ENCODE results near the gene TRIM46. TPM values are rescaled to one million over a fixed set of nuclear protein-coding genes. Genes with fewer than 3 reads are reported as not detected.
A peak's percentile ranks its signal among the peaks of the same experiment; 100 is the strongest.

TRIM46 gene
- total RNA-seq, 1 donor from 2014 or later, result 8.1 TPM

- Mint-ChIP-seq H3K36me3 (peaks cover 9% of the 10 kb centered on the region), H3K9me3 (no peaks in the 10 kb centered on the region), H3K4me1 (ENCODE audit: unreplicated experiment) (peaks cover 11% of the 10 kb centered on the region), H3K27ac (no peak overlapping the region), H3K27me3 (no peaks in the 10 kb centered on the region), H3K4me3 (no peak overlapping the region)
- DNase-seq (ENCODE audit: extremely low spot score, unreplicated experiment), result no peak
- TF ChIP-seq CTCF (conservative IDR thresholded peaks at IDR 0.05), result no peak
These were observed 29.3 kb downstream of the TRIM46 start for GRCh38 chr1:155202731-155203515.

GRCh38 chr1:155205035-155205434 lies 31.4 kb downstream of the TRIM46 start:
- Mint-ChIP-seq H3K4me3 (no peak overlapping the region), H3K27me3 (no peaks in the 10 kb centered on the region), H3K27ac (no peak overlapping the region), H3K9me3 (no peaks in the 10 kb centered on the region), H3K36me3 (peaks cover 2% of the 10 kb centered on the region), H3K4me1 (ENCODE audit: unreplicated experiment) (peaks cover 17% of the 10 kb centered on the region)
- DNase-seq (ENCODE audit: extremely low spot score, unreplicated experiment), result no peak
- no peak for TF ChIP-seq CTCF (conservative IDR thresholded peaks at IDR 0.05)

GRCh38 chr1:155205969-155206593 lies 32.4 kb downstream of the TRIM46 start:
- no peak overlapping the region for H3K4me3 Mint-ChIP-seq
- TF ChIP-seq CTCF (conservative IDR thresholded peaks at IDR 0.05), result no peak
- H3K36me3 Mint-ChIP-seq, result no peaks in the 10 kb centered on the region
- no peaks in the 10 kb centered on the region for H3K27me3 Mint-ChIP-seq
- H3K4me1 Mint-ChIP-seq (ENCODE audit: unreplicated experiment), result peaks cover 17% of the 10 kb centered on the region
- DNase-seq (ENCODE audit: extremely low spot score, unreplicated experiment), result no peak
- no peak overlapping the region for H3K27ac Mint-ChIP-seq
- no peaks in the 10 kb centered on the region for H3K9me3 Mint-ChIP-seq

GRCh38 chr1:155206891-155207805 lies 33.5 kb downstream of the TRIM46 start:
- no peaks in the 10 kb centered on the region for H3K9me3 Mint-ChIP-seq
- TF ChIP-seq CTCF (conservative IDR thresholded peaks at IDR 0.05), result peak; percentile 90

GRCh38 chr1:155207806-155208540 lies 34.3 kb downstream of the TRIM46 start, which contains the start of gene THBS3:
THBS3 (minus strand) TSS chr1:155207897; CDS start chr1:155207876, 21 bp downstream.
- Mint-ChIP-seq H3K27me3 (no peaks in the 10 kb centered on the region), H3K4me1 (ENCODE audit: unreplicated experiment) (peaks cover 17% of the 10 kb centered on the region), H3K27ac (peak within 1 kb of the TSS; percentile 93), H3K4me3 (peak within 1 kb of the TSS; percentile 92), H3K9me3 (no peaks in the 10 kb centered on the region), H3K36me3 (no peaks in the 10 kb centered on the region)
- DNase-seq (ENCODE audit: extremely low spot score, unreplicated experiment), result no peak
- no peak for TF ChIP-seq CTCF (conservative IDR thresholded peaks at IDR 0.05)

More at GRCh38 chr1:155206891-155207805, 33.5 kb downstream of the TRIM46 start:
- DNase-seq (ENCODE audit: extremely low spot score, unreplicated experiment), result peak; percentile 88
- Mint-ChIP-seq H3K27me3 (no peaks in the 10 kb centered on the region), H3K4me1 (ENCODE audit: unreplicated experiment) (peaks cover 17% of the 10 kb centered on the region), H3K27ac (peak overlapping the region; percentile 93), H3K4me3 (peak overlapping the region; percentile 84), H3K36me3 (no peaks in the 10 kb centered on the region)

All from type B pancreatic cell (in vitro differentiated cells).